ENCODE measurements around the gene GPR17.

GPR17 gene

GRCh38 chr2:127621981-127622431 is 23.9 kb upstream of the GPR17 start:
- TF ChIP-seq CTCF (IDR thresholded peaks at IDR 0.05; ENCODE audit: borderline replicate concordance, control extremely low read depth, extremely low read depth, insufficient read depth, missing control alignments), result no peak
- DNase-seq (ENCODE audit: low spot score), result no peak
- in situ Hi-C loops (cut with MboI; ENCODE audit: low sequenced_read_pairs, unreplicated experiment), result no loop called here

GRCh38 chr2:127622561-127623387 is 23.2 kb upstream of the GPR17 start:
- in situ Hi-C loops (cut with MboI; ENCODE audit: low sequenced_read_pairs, unreplicated experiment), result no loop called here
- TF ChIP-seq CTCF (IDR thresholded peaks at IDR 0.05; ENCODE audit: borderline replicate concordance, control extremely low read depth, extremely low read depth, insufficient read depth, missing control alignments), result no peak
- no peak for DNase-seq (ENCODE audit: low spot score)

GRCh38 chr2:127623388-127624319 is 22.3 kb upstream of the GPR17 start:
- in situ Hi-C loops (cut with MboI; ENCODE audit: low sequenced_read_pairs, unreplicated experiment), result no loop called here
- TF ChIP-seq CTCF (IDR thresholded peaks at IDR 0.05; ENCODE audit: borderline replicate concordance, control extremely low read depth, extremely low read depth, insufficient read depth, missing control alignments), result no peak
- DNase-seq (ENCODE audit: low spot score), result no peak

GRCh38 chr2:127624320-127624755 is 21.6 kb upstream of the GPR17 start:
- DNase-seq (ENCODE audit: low spot score), result no peak
- no peak for TF ChIP-seq CTCF (IDR thresholded peaks at IDR 0.05; ENCODE audit: borderline replicate concordance, control extremely low read depth, extremely low read depth, insufficient read depth, missing control alignments)
- in situ Hi-C loops (cut with MboI; ENCODE audit: low sequenced_read_pairs, unreplicated experiment), result no loop called here

- TF ChIP-seq CTCF (IDR thresholded peaks at IDR 0.05; ENCODE audit: borderline replicate concordance, control extremely low read depth, extremely low read depth, insufficient read depth, missing control alignments), result no peak
- in situ Hi-C loops (cut with MboI; ENCODE audit: low sequenced_read_pairs, unreplicated experiment), result no loop called here
Observed at GRCh38 chr2:127624756-127625571, 21.0 kb upstream of the GPR17 start.

GRCh38 chr2:127625572-127625951 is 20.4 kb upstream of the GPR17 start:
- in situ Hi-C loops (cut with MboI; ENCODE audit: low sequenced_read_pairs, unreplicated experiment), result no loop called here
- DNase-seq (ENCODE audit: low spot score), result no peak
- no peak for TF ChIP-seq CTCF (IDR thresholded peaks at IDR 0.05; ENCODE audit: borderline replicate concordance, control extremely low read depth, extremely low read depth, insufficient read depth, missing control alignments)

More at GRCh38 chr2:127624756-127625571, 21.0 kb upstream of the GPR17 start:
- no peak for DNase-seq (ENCODE audit: low spot score)
